A673 (cell line): Measurements from ENCODE around the gene PTPRR.

Source experiments
- EZH2 ChIP-seq: fragments of 200-600 bp; sonication (generic); IDR thresholded peaks from 2 replicates; pipeline ENCODE4 v1.6.1; 2017; ENCODE audit warnings: borderline replicate concordance, low read depth, mild to moderate bottlenecking, mixed read lengths, antibody characterized with exemption, low read length; ENCODE audit not compliant: poor library complexity, severe bottlenecking
- TF ChIP-seq, protein P1 (sequence below): fragments of 300-800, 200-600 bp; sonication (generic); conservative IDR thresholded peaks from 2 replicates; pipeline ENCODE4 v1.5.1; 2017; ENCODE audit warnings: low read depth, mild to moderate bottlenecking, antibody characterized with exemption, low read length, moderate library complexity, mixed read lengths

DNA sequence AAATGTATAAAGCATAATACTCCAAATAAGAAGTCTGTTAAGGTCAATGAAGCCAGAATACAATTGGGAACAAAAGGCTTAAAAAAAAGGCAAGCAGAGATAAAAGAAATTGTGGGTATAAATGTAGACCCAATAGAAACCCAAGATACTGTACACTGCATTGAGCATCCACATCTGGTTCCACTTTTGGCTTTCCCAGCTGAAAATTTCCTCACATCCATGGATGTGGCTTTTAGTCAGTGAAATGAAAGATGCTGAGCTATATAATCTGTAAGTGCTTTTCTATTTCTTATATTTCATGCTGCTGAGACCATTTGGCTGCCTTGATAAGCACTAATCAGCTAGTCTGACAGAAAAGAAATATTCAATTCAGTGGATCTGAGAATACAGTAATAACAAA is 83.5 kb downstream of the PTPRR start:
- TF ChIP-seq, protein P1, sequence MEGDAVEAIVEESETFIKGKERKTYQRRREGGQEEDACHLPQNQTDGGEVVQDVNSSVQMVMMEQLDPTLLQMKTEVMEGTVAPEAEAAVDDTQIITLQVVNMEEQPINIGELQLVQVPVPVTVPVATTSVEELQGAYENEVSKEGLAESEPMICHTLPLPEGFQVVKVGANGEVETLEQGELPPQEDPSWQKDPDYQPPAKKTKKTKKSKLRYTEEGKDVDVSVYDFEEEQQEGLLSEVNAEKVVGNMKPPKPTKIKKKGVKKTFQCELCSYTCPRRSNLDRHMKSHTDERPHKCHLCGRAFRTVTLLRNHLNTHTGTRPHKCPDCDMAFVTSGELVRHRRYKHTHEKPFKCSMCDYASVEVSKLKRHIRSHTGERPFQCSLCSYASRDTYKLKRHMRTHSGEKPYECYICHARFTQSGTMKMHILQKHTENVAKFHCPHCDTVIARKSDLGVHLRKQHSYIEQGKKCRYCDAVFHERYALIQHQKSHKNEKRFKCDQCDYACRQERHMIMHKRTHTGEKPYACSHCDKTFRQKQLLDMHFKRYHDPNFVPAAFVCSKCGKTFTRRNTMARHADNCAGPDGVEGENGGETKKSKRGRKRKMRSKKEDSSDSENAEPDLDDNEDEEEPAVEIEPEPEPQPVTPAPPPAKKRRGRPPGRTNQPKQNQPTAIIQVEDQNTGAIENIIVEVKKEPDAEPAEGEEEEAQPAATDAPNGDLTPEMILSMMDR, result no peak
- no peak for TF ChIP-seq EZH2
